Glutamatergic neuron (in vitro differentiated cells): ENCODE data around the gene GRIK3. TPM values are rescaled to one million over a fixed set of nuclear protein-coding genes. Genes with fewer than 3 reads are reported as not detected.

ENCODE experiments used
- DNase-seq: peaks from one replicate; pipeline ENCODE4 v3.0.0; 2022
- H3K27ac Mint-ChIP-seq: one replicate; pipeline ENCODE4 v1.8.0; 2020; ENCODE audit warnings: mild to moderate bottlenecking, mixed read lengths, inconsistent platforms; ENCODE audit not compliant: unreplicated experiment
- H3K27me3 Mint-ChIP-seq: one replicate; pipeline ENCODE4 v1.8.0; 2020; ENCODE audit warnings: mild to moderate bottlenecking, moderate library complexity, mixed read lengths, inconsistent platforms; ENCODE audit not compliant: unreplicated experiment
- H3K36me3 Mint-ChIP-seq: one replicate; pipeline ENCODE4 v1.8.0; 2020; ENCODE audit warnings: mild to moderate bottlenecking, mixed read lengths, inconsistent platforms; ENCODE audit not compliant: unreplicated experiment
- H3K4me1 Mint-ChIP-seq: one replicate; pipeline ENCODE4 v1.8.0; 2020; ENCODE audit warnings: mild to moderate bottlenecking, low read depth, mixed read lengths, inconsistent platforms; ENCODE audit not compliant: unreplicated experiment
- H3K4me3 Mint-ChIP-seq: one replicate; pipeline ENCODE4 v1.8.0; 2020; ENCODE audit warnings: mild to moderate bottlenecking, mixed read lengths, inconsistent platforms; ENCODE audit not compliant: unreplicated experiment
- H3K9me3 Mint-ChIP-seq: one replicate; pipeline ENCODE4 v1.8.0; 2020; ENCODE audit warnings: mild to moderate bottlenecking, moderate library complexity, mixed read lengths, inconsistent platforms; ENCODE audit not compliant: unreplicated experiment
- total RNA-seq: library from RNA; stranded (reverse); fragmentation: NEBNext Ultra II Directional; extraction: Animal tissue kit (Norgen Biotek cat#: 25700); gene quantifications from one replicate; pipeline ENCODE4 v1.2.1, GENCODE V29; 2021; ENCODE audit not compliant: unreplicated experiment
- TF ChIP-seq, protein P1 (sequence below): fragments of 200-600 bp; sonication (generic); IDR thresholded peaks from one replicate; pipeline ENCODE4 v1.5.0; 2021; ENCODE audit not compliant: partially characterized antibody, unreplicated experiment

The GRIK3 gene
- total RNA-seq, 1 donor from 2014 or later: 60.1 TPM

DNA sequence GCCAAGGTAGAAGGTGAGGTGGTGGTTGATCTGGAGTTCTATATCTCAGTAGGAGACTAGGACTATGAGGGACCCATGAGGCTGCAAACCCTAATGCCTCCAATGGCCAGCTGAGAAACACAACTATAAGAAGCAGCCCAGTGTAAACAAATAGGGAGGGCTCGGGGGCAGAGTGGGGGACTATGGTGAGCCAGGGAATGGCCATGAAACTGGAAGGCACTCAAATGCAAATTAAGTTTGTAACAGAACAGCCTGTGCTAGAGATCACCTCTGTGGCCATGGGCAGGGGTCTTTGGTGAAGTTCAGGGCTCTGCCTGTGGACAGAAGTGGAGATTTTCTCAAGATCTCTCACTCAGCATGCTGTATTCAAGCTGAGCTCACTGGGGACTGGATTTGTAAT, 187.1 kb downstream of the GRIK3 start:
- TF ChIP-seq, protein P1, sequence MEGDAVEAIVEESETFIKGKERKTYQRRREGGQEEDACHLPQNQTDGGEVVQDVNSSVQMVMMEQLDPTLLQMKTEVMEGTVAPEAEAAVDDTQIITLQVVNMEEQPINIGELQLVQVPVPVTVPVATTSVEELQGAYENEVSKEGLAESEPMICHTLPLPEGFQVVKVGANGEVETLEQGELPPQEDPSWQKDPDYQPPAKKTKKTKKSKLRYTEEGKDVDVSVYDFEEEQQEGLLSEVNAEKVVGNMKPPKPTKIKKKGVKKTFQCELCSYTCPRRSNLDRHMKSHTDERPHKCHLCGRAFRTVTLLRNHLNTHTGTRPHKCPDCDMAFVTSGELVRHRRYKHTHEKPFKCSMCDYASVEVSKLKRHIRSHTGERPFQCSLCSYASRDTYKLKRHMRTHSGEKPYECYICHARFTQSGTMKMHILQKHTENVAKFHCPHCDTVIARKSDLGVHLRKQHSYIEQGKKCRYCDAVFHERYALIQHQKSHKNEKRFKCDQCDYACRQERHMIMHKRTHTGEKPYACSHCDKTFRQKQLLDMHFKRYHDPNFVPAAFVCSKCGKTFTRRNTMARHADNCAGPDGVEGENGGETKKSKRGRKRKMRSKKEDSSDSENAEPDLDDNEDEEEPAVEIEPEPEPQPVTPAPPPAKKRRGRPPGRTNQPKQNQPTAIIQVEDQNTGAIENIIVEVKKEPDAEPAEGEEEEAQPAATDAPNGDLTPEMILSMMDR: no peak
- H3K4me3 Mint-ChIP-seq: peak overlapping the region; percentile 76
- H3K9me3 Mint-ChIP-seq: peaks cover 20% of the 10 kb centered on the region
- no peak for DNase-seq
- H3K4me1 Mint-ChIP-seq: peaks cover 63% of the 10 kb centered on the region
- no peaks in the 10 kb centered on the region for H3K36me3 Mint-ChIP-seq
- peak overlapping the region; percentile 94 for H3K27ac Mint-ChIP-seq
- H3K27me3 Mint-ChIP-seq: peaks cover 13% of the 10 kb centered on the region

DNA sequence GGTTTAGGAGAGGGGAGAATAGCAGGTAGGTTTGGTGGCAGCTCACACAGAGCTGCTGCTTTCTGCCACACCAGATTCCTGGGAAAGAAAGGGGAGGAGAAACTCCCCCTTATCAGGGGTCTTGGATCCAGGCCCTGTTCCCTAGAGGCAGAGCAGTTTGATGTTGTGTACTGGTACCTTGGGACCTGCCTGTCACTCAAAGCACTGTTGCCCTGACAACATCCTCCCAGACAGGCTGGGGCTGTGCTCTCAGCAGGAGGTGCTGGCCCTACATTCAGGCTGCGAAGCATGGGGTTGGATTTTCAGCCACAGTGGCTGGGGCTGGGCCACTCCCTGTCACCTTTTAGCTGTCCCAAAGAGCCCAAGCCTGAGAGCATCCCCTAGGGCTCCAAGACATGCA, 188.0 kb downstream of the GRIK3 start:
- peak overlapping the region; percentile 94 for H3K27ac Mint-ChIP-seq
- H3K27me3 Mint-ChIP-seq: peaks cover 13% of the 10 kb centered on the region
- peaks cover 18% of the 10 kb centered on the region for H3K9me3 Mint-ChIP-seq
- H3K4me3 Mint-ChIP-seq: peak overlapping the region; percentile 75
- DNase-seq: peak; percentile 72
- no peaks in the 10 kb centered on the region for H3K36me3 Mint-ChIP-seq
- TF ChIP-seq, protein P1: no peak
- H3K4me1 Mint-ChIP-seq: peaks cover 59% of the 10 kb centered on the region

DNA sequence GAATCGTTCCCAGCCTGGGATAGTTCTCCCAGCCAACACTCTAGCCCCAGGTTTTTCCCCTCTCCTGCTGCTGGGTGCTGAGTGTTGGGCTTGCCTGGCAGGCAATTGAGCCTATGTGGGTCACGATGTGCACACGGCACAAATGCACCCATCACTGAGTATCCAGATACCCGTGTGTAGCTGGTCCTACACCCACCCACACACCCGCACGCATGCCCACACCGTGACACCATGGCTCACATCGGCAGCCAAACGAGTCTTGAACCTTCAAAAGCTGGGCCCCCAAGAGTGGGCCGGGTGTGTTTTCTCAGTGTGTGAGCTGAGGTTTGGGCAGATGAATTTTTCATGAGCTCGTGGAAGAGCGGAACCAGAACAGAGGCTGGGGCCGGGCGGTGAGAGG, 188.5 kb downstream of the GRIK3 start:
- Mint-ChIP-seq H3K4me1 (peaks cover 54% of the 10 kb centered on the region), H3K27me3 (peaks cover 15% of the 10 kb centered on the region), H3K36me3 (no peaks in the 10 kb centered on the region), H3K27ac (peak overlapping the region; percentile 83), H3K9me3 (peaks cover 18% of the 10 kb centered on the region), H3K4me3 (peak overlapping the region; percentile 75)
- DNase-seq: no peak
- TF ChIP-seq, protein P1: no peak

DNA sequence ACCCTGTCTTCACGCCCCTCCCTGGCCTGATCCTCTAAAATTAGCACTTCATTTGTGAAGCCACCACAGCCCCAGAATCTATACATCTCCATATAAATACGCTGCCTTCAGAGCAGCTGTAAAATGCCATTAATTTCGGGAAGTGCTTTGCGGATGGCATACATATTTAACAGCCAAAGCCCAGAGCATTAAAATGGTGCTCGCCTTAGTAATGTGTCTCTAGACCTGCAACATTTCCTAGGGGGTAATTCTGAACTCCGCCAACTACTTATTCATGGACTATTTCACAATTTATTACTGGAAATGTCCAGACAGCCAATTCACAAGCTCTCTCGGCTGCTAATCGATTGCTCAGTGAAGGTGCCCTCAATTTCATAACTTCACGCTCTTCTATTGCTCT, 189.4 kb downstream of the GRIK3 start:
- Mint-ChIP-seq H3K9me3 (peaks cover 18% of the 10 kb centered on the region), H3K36me3 (no peaks in the 10 kb centered on the region), H3K27me3 (peaks cover 16% of the 10 kb centered on the region), H3K4me1 (peaks cover 46% of the 10 kb centered on the region), H3K4me3 (no peak overlapping the region), H3K27ac (peak overlapping the region; percentile 34)
- TF ChIP-seq, protein P1: no peak
- no peak for DNase-seq

DNA sequence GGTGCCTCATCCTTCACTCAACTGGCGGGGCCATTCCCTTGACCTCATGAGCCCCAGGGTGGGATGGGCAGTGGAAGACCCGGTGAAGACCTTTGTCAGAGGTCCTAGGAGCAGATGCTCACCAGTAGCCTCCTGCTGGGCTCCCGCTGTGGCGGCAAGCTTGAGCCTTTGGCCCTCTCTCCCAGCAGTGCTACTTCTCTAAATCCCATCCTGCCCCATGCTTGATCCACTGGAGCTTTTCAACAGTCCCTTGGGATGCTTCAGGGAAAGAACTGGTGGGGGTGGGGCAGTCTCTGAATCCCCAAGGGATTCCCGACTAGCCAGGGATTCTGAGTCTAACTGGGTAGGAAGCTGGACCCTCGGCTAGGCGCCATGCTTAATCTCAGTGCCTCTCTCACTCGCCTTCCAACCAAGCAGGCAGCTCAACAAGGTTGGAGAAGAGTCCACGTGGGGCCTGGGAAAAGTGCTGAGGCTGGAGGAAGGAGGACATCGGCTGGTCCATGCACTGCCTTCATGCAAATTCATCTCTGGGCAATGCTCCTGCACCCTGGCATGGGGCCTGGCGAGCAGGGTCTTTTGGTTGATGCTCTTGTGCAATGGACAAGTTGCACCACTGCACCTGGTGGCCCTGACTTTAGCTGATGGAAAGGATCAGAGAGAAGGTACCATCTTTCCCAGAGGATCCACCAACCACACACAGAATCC, 190.3 kb downstream of the GRIK3 start:
- no peak overlapping the region for H3K27ac Mint-ChIP-seq
- TF ChIP-seq, protein P1: no peak
- H3K4me3 Mint-ChIP-seq: no peak overlapping the region
- H3K27me3 Mint-ChIP-seq: peaks cover 16% of the 10 kb centered on the region
- peaks cover 46% of the 10 kb centered on the region for H3K4me1 Mint-ChIP-seq
- no peak for DNase-seq
- no peaks in the 10 kb centered on the region for H3K36me3 Mint-ChIP-seq
- peaks cover 18% of the 10 kb centered on the region for H3K9me3 Mint-ChIP-seq
